ENCODE data around the gene NCAPD2.
"Not testable (repeated sequence)": the region's sequence is repeated elsewhere in the genome, so short reads cannot be mapped to it uniquely, and the experiment has no call there.

The NCAPD2 gene

GRCh38 chr12:6492838-6493496 is 935 bp upstream of the NCAPD2 start, which contains the start of gene MRPL51:
TSS of gene MRPL51 (minus strand) at chr12:6493262. CDS start at chr12:6493136, 126 bp downstream.
- DNase-seq (ENCODE audit: low spot score) = peak; percentile 94

- peak; percentile 16 for DNase-seq (ENCODE audit: low spot score)
These were observed 399 bp downstream of the NCAPD2 start for GRCh38 chr12:6494258-6494743.

- no peak for DNase-seq (ENCODE audit: low spot score)
These were observed 1.1 kb downstream of the NCAPD2 start for GRCh38 chr12:6494968-6495367.

- not testable (repeated sequence) for DNase-seq (ENCODE audit: low spot score)
These were observed 3.4 kb downstream of the NCAPD2 start for GRCh38 chr12:6497291-6497690.

GRCh38 chr12:6500466-6500865 is 6.6 kb downstream of the NCAPD2 start:
- DNase-seq (ENCODE audit: low spot score) = no peak

GRCh38 chr12:6507102-6507998 is 13.4 kb downstream of the NCAPD2 start:
- no peak for DNase-seq (ENCODE audit: low spot score)

- no peak for DNase-seq (ENCODE audit: low spot score)
These were observed 14.2 kb downstream of the NCAPD2 start for GRCh38 chr12:6508087-6508486.

GRCh38 chr12:6520186-6520585 is 26.3 kb downstream of the NCAPD2 start:
- DNase-seq (ENCODE audit: low spot score) = no peak

GRCh38 chr12:6522193-6522592 is 28.3 kb downstream of the NCAPD2 start:
- DNase-seq (ENCODE audit: low spot score) = no peak

- no peak for DNase-seq (ENCODE audit: low spot score)
These were observed 29.8 kb downstream of the NCAPD2 start for GRCh38 chr12:6523708-6524107.

- no peak for DNase-seq (ENCODE audit: low spot score)
These were observed 30.7 kb downstream of the NCAPD2 start for GRCh38 chr12:6524648-6525047.

- DNase-seq (ENCODE audit: low spot score) = no peak
These were observed 32.3 kb downstream of the NCAPD2 start for GRCh38 chr12:6526201-6526600.

- no peak for DNase-seq (ENCODE audit: low spot score)
These were observed 33.0 kb downstream of the NCAPD2 start for GRCh38 chr12:6526766-6527525.

- DNase-seq (ENCODE audit: low spot score) = no peak
These were observed 33.8 kb downstream of the NCAPD2 start for GRCh38 chr12:6527711-6528110.

- no peak for DNase-seq (ENCODE audit: low spot score)
These were observed 34.8 kb downstream of the NCAPD2 start for GRCh38 chr12:6528539-6529235.

GRCh38 chr12:6529291-6529737 is 35.4 kb downstream of the NCAPD2 start:
- no peak for DNase-seq (ENCODE audit: low spot score)

GRCh38 chr12:6530576-6531260 is 36.8 kb downstream of the NCAPD2 start:
- DNase-seq (ENCODE audit: low spot score) = no peak

- peak; percentile 83 for DNase-seq (ENCODE audit: low spot score)
These were observed 38.4 kb downstream of the NCAPD2 start for GRCh38 chr12:6532051-6532926.

- DNase-seq (ENCODE audit: low spot score) = peak; percentile 25
These were observed 39.2 kb downstream of the NCAPD2 start for GRCh38 chr12:6532927-6533652.

GRCh38 chr12:6533653-6533922 is 39.7 kb downstream of the NCAPD2 start:
- DNase-seq (ENCODE audit: low spot score) = no peak

All from hematopoietic multipotent progenitor cell treated with erythropoietin and hydrocortisone succinate and interleukin-3 and kit ligand, for 17 days (in vitro differentiated cells).